PC-9 (cell line): ENCODE measurements around the gene TRPV5. TPM values are rescaled to one million over a fixed set of nuclear protein-coding genes. Genes with fewer than 3 reads are reported as not detected.

Source experiments
- BruUV-seq: library from RNA; stranded (reverse); fragments of 400-500 nt; replicated peaks from 2 replicates; lab custom pipeline; 2021; lab: Mats Ljungman, UMichigan
- CTCF ChIA-PET: fragments of 300-600 bp; sonication (Branson Sonifier 250); formaldehyde crosslinking; loops from one replicate; lab custom pipeline; 2022; ENCODE audit warnings: antibody characterized with exemption; lab: Charles Lee
- POLR2A ChIA-PET: fragments of 300-600 bp; sonication (Branson Sonifier 250); formaldehyde crosslinking; loops from one replicate; lab custom pipeline; 2022; ENCODE audit warnings: antibody characterized with exemption; ENCODE audit not compliant: unreplicated experiment; lab: Charles Lee
- DNase-seq, 2 experiments: peaks; one replicate each; pipeline versions ENCODE4 v3.0.0 to v3.0.0-alpha.2; 2015 to 2022; ENCODE audit warnings: mixed read lengths in 1 of 2
- H2AFZ ChIP-seq: fragments of 200-600 bp; sonication (generic); 2 replicates; pipeline ENCODE4 v1.8.1; 2017; ENCODE audit warnings: antibody characterized with exemption
- H3F3A ChIP-seq: fragments of 200-600 bp; sonication (generic); 2 replicates; pipeline ENCODE4 v1.8.1; 2017; ENCODE audit warnings: antibody characterized with exemption, mild to moderate bottlenecking, low read depth; ENCODE audit not compliant: insufficient read depth
- H3K27ac ChIP-seq: fragments of 200-600 bp; sonication (generic); 2 replicates; pipeline ENCODE4 v1.6.1; 2016; ENCODE audit warnings: mixed run types
- H3K27me3 ChIP-seq: fragments of 200-600 bp; sonication (generic); 2 replicates; pipeline ENCODE4 v1.6.1; 2016; ENCODE audit warnings: low read depth, mixed run types; ENCODE audit not compliant: insufficient read depth
- H3K36me3 ChIP-seq: fragments of 200-600 bp; sonication (generic); 2 replicates; pipeline ENCODE4 v1.6.1; 2016; ENCODE audit warnings: low read depth, mixed run types
- H3K4me1 ChIP-seq: fragments of 200-600 bp; sonication (generic); replicated peaks from 2 replicates; pipeline ENCODE4 v1.6.1; 2016; ENCODE audit warnings: mixed run types; ENCODE audit not compliant: insufficient read depth
- H3K4me2 ChIP-seq: fragments of 200-600 bp; sonication (generic); 2 replicates; pipeline ENCODE4 v1.6.1; 2017; ENCODE audit warnings: mixed run types
- H3K4me3 ChIP-seq: fragments of 200-600 bp; sonication (generic); 2 replicates; pipeline ENCODE4 v1.6.1; 2016; ENCODE audit warnings: mixed run types
- H3K79me2 ChIP-seq: fragments of 200-600 bp; sonication (generic); 2 replicates; pipeline ENCODE4 v1.6.1; 2017; ENCODE audit warnings: low read depth, mixed run types
- H3K9me2 ChIP-seq: fragments of 200-600 bp; sonication (generic); 2 replicates; pipeline ENCODE4 v1.8.1; 2017; ENCODE audit warnings: mild to moderate bottlenecking; ENCODE audit not compliant: insufficient read depth
- H3K9me3 ChIP-seq: fragments of 200-600 bp; sonication (generic); 2 replicates; pipeline ENCODE4 v1.8.1; 2016; ENCODE audit warnings: low read depth; ENCODE audit not compliant: insufficient read depth
- H4K20me1 ChIP-seq: fragments of 200-600 bp; sonication (generic); 2 replicates; pipeline ENCODE4 v1.8.1; 2017; ENCODE audit not compliant: insufficient read depth
- EZH2 ChIP-seq: fragments of 200-600 bp; sonication (generic); IDR thresholded peaks from 2 replicates; pipeline ENCODE4 v1.8.0; 2017; ENCODE audit warnings: antibody characterized with exemption, low read depth
- intact Hi-C: fragments of 100-400 bp; cut with micrococcal nuclease; formaldehyde crosslinking; loops from one replicate; pipeline ENCODE4 v1.10.0; 2022; ENCODE audit not compliant: unreplicated experiment
- total RNA-seq: library from RNA; stranded (reverse); gene quantifications from 2 replicates; pipeline ENCODE4 v1.2.3, GENCODE V29; 2021
- TF ChIP-seq, protein P1 (sequence below): fragments of 200-600 bp; sonication (generic); conservative IDR thresholded peaks from 2 replicates; pipeline ENCODE4 v1.6.1; 2017; ENCODE audit warnings: mixed run types, antibody characterized with exemption, mild to moderate bottlenecking, moderate library complexity

Gene TRPV5
- total RNA-seq, 1 experiment from 2014 or later, result not detected

GRCh38 chr7:142908921-142909890 is 24.3 kb downstream of the TRPV5 start:
- TF ChIP-seq, protein P1, sequence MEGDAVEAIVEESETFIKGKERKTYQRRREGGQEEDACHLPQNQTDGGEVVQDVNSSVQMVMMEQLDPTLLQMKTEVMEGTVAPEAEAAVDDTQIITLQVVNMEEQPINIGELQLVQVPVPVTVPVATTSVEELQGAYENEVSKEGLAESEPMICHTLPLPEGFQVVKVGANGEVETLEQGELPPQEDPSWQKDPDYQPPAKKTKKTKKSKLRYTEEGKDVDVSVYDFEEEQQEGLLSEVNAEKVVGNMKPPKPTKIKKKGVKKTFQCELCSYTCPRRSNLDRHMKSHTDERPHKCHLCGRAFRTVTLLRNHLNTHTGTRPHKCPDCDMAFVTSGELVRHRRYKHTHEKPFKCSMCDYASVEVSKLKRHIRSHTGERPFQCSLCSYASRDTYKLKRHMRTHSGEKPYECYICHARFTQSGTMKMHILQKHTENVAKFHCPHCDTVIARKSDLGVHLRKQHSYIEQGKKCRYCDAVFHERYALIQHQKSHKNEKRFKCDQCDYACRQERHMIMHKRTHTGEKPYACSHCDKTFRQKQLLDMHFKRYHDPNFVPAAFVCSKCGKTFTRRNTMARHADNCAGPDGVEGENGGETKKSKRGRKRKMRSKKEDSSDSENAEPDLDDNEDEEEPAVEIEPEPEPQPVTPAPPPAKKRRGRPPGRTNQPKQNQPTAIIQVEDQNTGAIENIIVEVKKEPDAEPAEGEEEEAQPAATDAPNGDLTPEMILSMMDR, result peak; percentile 53; the same call in 1 of the 2 replicates
- TF ChIP-seq EZH2, result no peak
- no peak for DNase-seq
- H3K4me1 ChIP-seq, result peaks cover 34% of the 10 kb centered on the region
- no peaks in the 10 kb centered on the region for H3K36me3 ChIP-seq
- intact Hi-C loops, result no loop called here
- no peaks in the 10 kb centered on the region for H4K20me1 ChIP-seq
- no peak overlapping the region for H3K4me3 ChIP-seq
- peak overlapping the region; percentile 55 for H3K27ac ChIP-seq
- no TSS peak for BruUV-seq
- peaks cover 26% of the 10 kb centered on the region for H3K9me3 ChIP-seq
- no peak overlapping the region for H2AFZ ChIP-seq
- peaks cover 14% of the 10 kb centered on the region; the same call in 1 of the 2 replicates for H3F3A ChIP-seq
- H3K9me2 ChIP-seq, result no peaks in the 10 kb centered on the region
- H3K4me2 ChIP-seq, result peak overlapping the region; percentile 21
- no peaks in the 10 kb centered on the region for H3K27me3 ChIP-seq
- POLR2A ChIA-PET, result no interaction called here
- no peaks in the 10 kb centered on the region for H3K79me2 ChIP-seq
- CTCF ChIA-PET, result interaction anchor here (0.5 to 1.7 kb wide), 8 partner anchors 10 to 93 kb away, joined by 3 to 7 read pairs (median 4); no protein-coding TSS in a partner anchor

DNA sequence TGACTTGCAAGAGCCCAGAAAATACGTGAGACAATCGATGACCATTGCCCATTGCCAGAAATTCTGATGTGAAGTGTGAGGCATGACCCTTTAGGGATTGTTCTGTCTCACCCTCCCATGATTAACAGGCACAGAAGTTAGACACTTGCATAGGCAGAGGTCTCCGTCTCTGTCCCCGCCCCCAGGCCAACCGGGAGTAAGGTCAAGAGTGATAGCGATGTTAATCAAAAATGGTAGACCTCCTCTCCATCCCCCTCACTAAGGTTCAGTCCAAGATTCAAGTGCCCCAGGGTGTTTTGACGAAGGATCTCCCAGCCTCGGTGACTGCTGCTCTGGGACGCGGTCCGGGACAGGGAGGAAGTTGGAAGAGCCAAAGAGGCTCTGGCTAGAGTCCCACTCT is 25.3 kb downstream of the TRPV5 start:
- Histone ChIP-seq H4K20me1 (no peaks in the 10 kb centered on the region), H3K36me3 (no peaks in the 10 kb centered on the region), H3K9me2 (no peaks in the 10 kb centered on the region), H3K79me2 (no peaks in the 10 kb centered on the region), H2AFZ (no peak overlapping the region), H3K27ac (no peak overlapping the region), H3F3A (peaks cover 14% of the 10 kb centered on the region; the same call in 1 of the 2 replicates), H3K4me1 (peaks cover 25% of the 10 kb centered on the region), H3K27me3 (no peaks in the 10 kb centered on the region), H3K4me2 (no peak overlapping the region), H3K9me3 (peaks cover 30% of the 10 kb centered on the region), H3K4me3 (no peak overlapping the region)
- ChIA-PET POLR2A (no interaction called here), CTCF (no interaction called here)
- no TSS peak for BruUV-seq
- no peak for TF ChIP-seq EZH2
- TF ChIP-seq, protein P1, result no peak
- intact Hi-C loops, result no loop called here
- no peak for DNase-seq

DNA sequence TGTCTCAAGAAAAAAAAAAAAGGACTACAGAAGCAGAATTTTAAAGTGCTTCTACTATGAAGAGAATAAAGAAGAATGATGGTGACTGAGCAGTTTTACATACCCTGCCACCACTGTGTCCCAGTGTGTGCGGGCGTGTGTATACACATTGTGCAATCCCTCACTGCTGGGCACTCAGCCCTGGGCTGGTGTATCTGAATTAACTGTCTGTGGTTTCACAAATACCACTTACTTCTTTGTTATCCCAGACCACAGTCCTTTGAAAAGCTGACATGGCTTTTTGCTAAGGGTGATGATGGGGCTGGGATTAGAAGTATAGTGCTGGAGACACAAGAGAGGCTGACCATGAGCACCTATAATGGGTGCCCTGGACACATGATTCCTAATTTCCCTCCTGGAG is 26.9 kb downstream of the TRPV5 start:
- Histone ChIP-seq H3K27me3 (no peaks in the 10 kb centered on the region), H3K9me2 (no peaks in the 10 kb centered on the region), H3F3A (peaks cover 14% of the 10 kb centered on the region; the same call in 1 of the 2 replicates), H3K27ac (no peak overlapping the region), H2AFZ (no peak overlapping the region), H3K9me3 (peaks cover 30% of the 10 kb centered on the region), H3K4me1 (peaks cover 17% of the 10 kb centered on the region), H3K36me3 (no peaks in the 10 kb centered on the region), H3K4me2 (no peak overlapping the region), H4K20me1 (no peaks in the 10 kb centered on the region), H3K4me3 (no peak overlapping the region), H3K79me2 (no peaks in the 10 kb centered on the region)
- intact Hi-C loops, result no loop called here
- ChIA-PET CTCF (no interaction called here), POLR2A (no interaction called here)
- no TSS peak for BruUV-seq
- DNase-seq, result no peak
- no peak for TF ChIP-seq EZH2
